K562 (cell line): ENCODE data around the gene NECTIN4. TPM values are rescaled to one million over a fixed set of nuclear protein-coding genes. Genes with fewer than 3 reads are reported as not detected.

Experiments
- ATF3 ChIP-seq, 2 experiments: fragments of 450-650 bp in 1 of 2; sonication (generic) in 1 of 2; formaldehyde crosslinking in 1 of 2; IDR thresholded peaks in 1 of 2; conservative IDR thresholded peaks in 1 of 2; 2 replicates each; pipeline versions ENCODE4 v1.6.1 to v1.8.1; 2016 to 2023; ENCODE audit warnings: mild to moderate bottlenecking in 2 of 2, moderate library complexity in 2 of 2, inconsistent platforms in 1 of 2, missing genetic modification reagents in 1 of 2
- ATF4 ChIP-seq: fragments of 450-650 bp; formaldehyde crosslinking; IDR thresholded peaks from 2 replicates; pipeline ENCODE4 v1.4.0; 2022; ENCODE audit warnings: mild to moderate bottlenecking, moderate library complexity
- CEBPG ChIP-seq, 3 experiments: fragments of 200-800 bp in 1 of 3; sonication (Bioruptor generic) in 1 of 3; sonication (generic) in 1 of 3; formaldehyde crosslinking in 1 of 3; IDR thresholded peaks in 2 of 3; conservative IDR thresholded peaks in 1 of 3; 2 replicates each; pipeline versions ENCODE4 v1.6.1 to v1.8.0; 2016 to 2022; ENCODE audit warnings: missing compliant biosample characterization in 2 of 3, missing genetic modification characterization in 2 of 3, mild to moderate bottlenecking in 1 of 3, missing genetic modification reagents in 1 of 3
- CXXC5 ChIP-seq: fragments of 250-450 bp; sonication (Bioruptor Pico); IDR thresholded peaks from 2 replicates; pipeline ENCODE4 v1.8.0; 2022; ENCODE audit warnings: inconsistent platforms, mild to moderate bottlenecking, moderate library complexity
- NONO ChIP-seq, 2 experiments: fragments of 200-400 bp in 1 of 2; fragments of 450-650 bp in 1 of 2; formaldehyde crosslinking in 1 of 2; IDR thresholded peaks; 2 replicates each; pipeline ENCODE4 v1.6.1; 2017; ENCODE audit warnings: low read depth in 2 of 2, mild to moderate bottlenecking in 2 of 2, moderate library complexity in 2 of 2, low read length in 1 of 2
- POLR2AphosphoS2 ChIP-seq: IDR thresholded peaks from 2 replicates; pipeline ENCODE4 v1.6.1; 2012; ENCODE audit warnings: low read length, improper control_type of control experiment
- RFX1 ChIP-seq: fragments of 450-650 bp; IDR thresholded peaks from 2 replicates; pipeline ENCODE4 v1.6.1; 2016; ENCODE audit warnings: mild to moderate bottlenecking, moderate library complexity
- TCFL5 ChIP-seq: fragments of 250-450 bp; sonication (Bioruptor Pico); conservative IDR thresholded peaks from 2 replicates; pipeline ENCODE4 v1.6.1; 2021; ENCODE audit warnings: mild to moderate bottlenecking, moderate library complexity, matching md5 sums
- TRIM28 ChIP-seq: fragments of 450-650 bp; IDR thresholded peaks from 2 replicates; pipeline ENCODE4 v1.6.1; 2017
- ZNF445 ChIP-seq: fragments of 250-450 bp; sonication (Bioruptor Pico); IDR thresholded peaks from 2 replicates; pipeline ENCODE4 v1.4.0; 2020; ENCODE audit warnings: low read depth, mild to moderate bottlenecking, moderate library complexity
- polyA plus RNA-seq, 8 experiments: library from polyadenylated mRNA; depleted of rRNA in 4 of 8; stranded (reverse) in 5 of 8; unstranded in 3 of 8; fragments of >200 nt; fragmentation: Nextera tagmentation in 2 of 8; fragmentation: Illumina TruSeq in 1 of 8; extraction: Ambion mirVana in 2 of 8; extraction: Trizol in 1 of 8; gene quantifications; 2 replicates each; pipeline versions ENCODE4 v1.2.1 to v1.2.3, GENCODE V29; 2011 to 2014; ENCODE audit warnings: inconsistent platforms in 1 of 8, missing spikeins in 1 of 8
- total RNA-seq, 7 experiments: library from RNA; depleted of rRNA in 6 of 7; stranded (reverse); fragments of >200 nt in 6 of 7; fragmentation: Illumina TruSeq in 2 of 7; extraction: Trizol in 2 of 7; gene quantifications; 2 replicates each; pipeline versions ENCODE4 v1.2.1 to v1.2.3, GENCODE V29; 2011 to 2021; ENCODE audit warnings: low replicate concordance in 1 of 7
- TF ChIP-seq, protein P1 (sequence below), 2 experiments: fragments of 450-650 bp in 1 of 2; sonication (generic) in 1 of 2; formaldehyde crosslinking; conservative IDR thresholded peaks; 2 replicates each; pipeline versions ENCODE4 v1.4.0 to v1.8.1; 2020 to 2022; ENCODE audit warnings: mild to moderate bottlenecking in 1 of 2, missing genetic modification reagents in 1 of 2
- TF ChIP-seq, protein P2 (sequence below), 2 experiments: fragments of 450-650 bp; IDR thresholded peaks; 2 replicates each; pipeline ENCODE4 v1.6.1; 2016; ENCODE audit warnings: mild to moderate bottlenecking in 2 of 2, borderline replicate concordance in 1 of 2, low read depth in 1 of 2, moderate library complexity in 1 of 2
- TF ChIP-seq, protein P3 (sequence below): sonication (generic); formaldehyde crosslinking; IDR thresholded peaks from 2 replicates; pipeline ENCODE4 v1.8.1; 2023; ENCODE audit warnings: mild to moderate bottlenecking, missing genetic modification reagents, moderate library complexity

NECTIN4 gene
- total and polyA plus RNA-seq, 9 of the 15 experiments (the other 6 are each of a cell fraction or from before 2014, with no cell fraction given): 0.01 to 0.09 TPM; not detected in 7

DNA sequence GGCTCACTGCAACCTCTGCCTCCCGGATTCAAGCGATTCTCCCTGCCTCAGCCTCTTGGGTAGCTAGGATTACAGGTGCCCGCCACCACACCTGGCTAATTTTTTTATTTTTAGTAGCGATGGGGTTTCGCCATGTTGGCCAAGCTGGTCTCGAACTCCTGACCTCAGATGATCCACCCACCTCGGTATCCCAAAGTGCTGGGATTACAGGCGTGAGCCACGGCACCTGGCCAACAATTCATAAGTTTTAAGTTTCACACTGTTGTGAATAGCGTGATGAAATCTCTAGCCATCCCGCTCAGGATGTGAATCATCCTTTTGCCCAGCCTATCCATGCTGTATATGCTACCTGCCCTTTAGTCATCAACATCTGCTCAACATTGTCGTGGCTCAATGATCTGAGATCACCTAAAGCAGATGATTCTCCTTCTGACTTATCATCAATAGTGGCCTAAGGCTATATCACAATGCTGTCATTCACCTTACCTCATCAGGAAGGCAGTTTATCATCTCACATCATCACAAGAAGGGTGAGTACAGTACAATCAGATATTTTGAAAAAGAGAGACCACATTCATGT lies 25.9 kb upstream of the NECTIN4 start (continued):
- TF ChIP-seq CXXC5 (CRISPR knock-in tag): peak; percentile 57
- peak; percentile 47; the same call in 1 of the 2 replicates for TF ChIP-seq POLR2AphosphoS2
- TF ChIP-seq NONO (IDR thresholded peaks at IDR 0.05; ENCODE audit: low read depth in 2 of 2, low read length in 1 of 2): no peak
- TF ChIP-seq, protein P1, sequence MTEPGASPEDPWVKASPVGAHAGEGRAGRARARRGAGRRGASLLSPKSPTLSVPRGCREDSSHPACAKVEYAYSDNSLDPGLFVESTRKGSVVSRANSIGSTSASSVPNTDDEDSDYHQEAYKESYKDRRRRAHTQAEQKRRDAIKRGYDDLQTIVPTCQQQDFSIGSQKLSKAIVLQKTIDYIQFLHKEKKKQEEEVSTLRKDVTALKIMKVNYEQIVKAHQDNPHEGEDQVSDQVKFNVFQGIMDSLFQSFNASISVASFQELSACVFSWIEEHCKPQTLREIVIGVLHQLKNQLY (CRISPR knock-in tag; conservative IDR thresholded peaks at IDR 0.05): no peak
- TF ChIP-seq TCFL5 (CRISPR knock-in tag): no peak
- TF ChIP-seq ATF4 (CRISPR knock-in tag): peak; percentile 63; the same call in 1 of the 2 replicates
- TF ChIP-seq ATF3 (IDR thresholded peaks at IDR 0.05): peak; percentile 98
- no peak for TF ChIP-seq ATF3 (CRISPR knock-in tag; conservative IDR thresholded peaks at IDR 0.05)
- TF ChIP-seq ZNF445: no peak
- TF ChIP-seq, protein P2, sequence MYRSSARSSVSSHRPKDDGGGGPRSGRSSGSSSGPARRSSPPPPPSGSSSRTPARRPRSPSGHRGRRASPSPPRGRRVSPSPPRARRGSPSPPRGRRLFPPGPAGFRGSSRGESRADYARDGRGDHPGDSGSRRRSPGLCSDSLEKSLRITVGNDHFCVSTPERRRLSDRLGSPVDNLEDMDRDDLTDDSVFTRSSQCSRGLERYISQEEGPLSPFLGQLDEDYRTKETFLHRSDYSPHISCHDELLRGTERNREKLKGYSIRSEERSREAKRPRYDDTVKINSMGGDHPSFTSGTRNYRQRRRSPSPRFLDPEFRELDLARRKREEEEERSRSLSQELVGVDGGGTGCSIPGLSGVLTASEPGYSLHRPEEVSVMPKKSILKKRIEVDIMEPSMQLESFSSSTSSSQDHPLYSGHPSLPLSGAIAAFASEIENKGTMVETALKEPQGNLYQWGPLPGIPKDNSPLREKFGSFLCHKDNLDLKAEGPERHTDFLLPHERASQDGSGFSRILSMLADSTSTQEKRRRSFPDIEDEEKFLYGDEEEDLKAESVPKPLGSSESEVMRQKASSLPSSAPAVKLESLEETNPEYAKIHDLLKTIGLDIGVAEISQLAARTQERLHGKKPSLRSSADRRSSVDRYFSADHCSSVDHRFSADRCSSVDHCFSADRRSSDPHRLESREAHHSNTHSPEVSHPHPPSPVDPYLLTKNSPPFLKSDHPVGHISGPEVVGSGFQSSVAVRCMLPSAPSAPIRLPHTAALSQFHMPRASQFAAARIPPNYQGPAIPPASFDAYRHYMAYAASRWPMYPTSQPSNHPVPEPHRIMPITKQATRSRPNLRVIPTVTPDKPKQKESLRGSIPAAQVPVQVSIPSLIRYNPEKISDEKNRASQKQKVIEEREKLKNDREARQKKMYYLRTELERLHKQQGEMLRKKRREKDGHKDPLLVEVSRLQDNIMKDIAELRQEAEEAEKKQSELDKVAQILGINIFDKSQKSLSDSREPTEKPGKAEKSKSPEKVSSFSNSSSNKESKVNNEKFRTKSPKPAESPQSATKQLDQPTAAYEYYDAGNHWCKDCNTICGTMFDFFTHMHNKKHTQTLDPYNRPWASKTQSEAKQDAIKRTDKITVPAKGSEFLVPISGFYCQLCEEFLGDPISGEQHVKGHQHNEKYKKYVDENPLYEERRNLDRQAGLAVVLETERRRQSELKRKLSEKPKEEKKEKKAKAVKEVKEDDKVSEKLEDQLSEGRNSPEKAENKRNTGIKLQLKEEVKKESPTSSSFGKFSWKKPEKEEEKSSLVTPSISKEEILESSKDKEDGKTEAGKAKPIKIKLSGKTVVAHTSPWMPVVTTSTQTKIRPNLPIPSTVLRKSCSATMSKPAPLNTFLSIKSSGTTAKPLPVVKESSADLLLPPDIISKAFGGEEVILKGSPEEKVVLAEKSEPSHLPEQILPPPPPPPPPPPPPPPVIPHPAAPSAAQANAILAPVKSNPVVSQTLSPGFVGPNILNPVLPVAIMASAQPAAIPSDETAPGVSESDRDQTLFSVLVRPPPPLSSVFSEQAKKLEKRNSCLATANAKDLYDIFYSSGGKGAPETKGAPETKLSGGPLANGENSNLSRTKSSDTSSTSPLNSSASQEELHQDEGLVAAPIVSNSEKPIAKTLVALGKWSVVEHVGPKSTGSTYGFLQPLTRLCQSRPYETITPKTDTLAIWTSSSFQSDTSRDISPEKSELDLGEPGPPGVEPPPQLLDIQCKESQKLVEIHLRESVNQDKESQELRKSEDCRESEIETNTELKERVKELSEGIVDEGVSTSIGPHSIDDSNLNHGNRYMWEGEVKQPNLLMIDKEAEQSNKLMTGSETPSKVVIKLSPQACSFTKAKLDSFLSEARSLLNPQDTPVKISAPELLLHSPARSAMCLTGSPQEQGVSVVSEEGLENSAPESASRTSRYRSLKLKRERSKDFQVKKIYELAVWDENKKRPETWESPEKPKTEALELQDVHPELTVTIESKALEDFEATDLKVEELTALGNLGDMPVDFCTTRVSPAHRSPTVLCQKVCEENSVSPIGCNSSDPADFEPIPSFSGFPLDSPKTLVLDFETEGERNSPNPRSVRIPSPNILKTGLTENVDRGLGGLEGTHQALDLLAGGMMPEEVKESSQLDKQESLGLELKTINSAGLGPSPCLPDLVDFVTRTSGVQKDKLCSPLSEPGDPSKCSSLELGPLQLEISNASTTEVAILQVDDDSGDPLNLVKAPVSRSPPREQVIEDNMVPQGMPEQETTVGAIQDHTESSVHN (IDR thresholded peaks at IDR 0.05; ENCODE audit: borderline replicate concordance in 1 of 2, low read depth in 1 of 2): peak in 1 of 2 experiments; percentile 83; a peak in 2 of 4 replicates
- no peak for TF ChIP-seq TRIM28
- TF ChIP-seq, protein P3, sequence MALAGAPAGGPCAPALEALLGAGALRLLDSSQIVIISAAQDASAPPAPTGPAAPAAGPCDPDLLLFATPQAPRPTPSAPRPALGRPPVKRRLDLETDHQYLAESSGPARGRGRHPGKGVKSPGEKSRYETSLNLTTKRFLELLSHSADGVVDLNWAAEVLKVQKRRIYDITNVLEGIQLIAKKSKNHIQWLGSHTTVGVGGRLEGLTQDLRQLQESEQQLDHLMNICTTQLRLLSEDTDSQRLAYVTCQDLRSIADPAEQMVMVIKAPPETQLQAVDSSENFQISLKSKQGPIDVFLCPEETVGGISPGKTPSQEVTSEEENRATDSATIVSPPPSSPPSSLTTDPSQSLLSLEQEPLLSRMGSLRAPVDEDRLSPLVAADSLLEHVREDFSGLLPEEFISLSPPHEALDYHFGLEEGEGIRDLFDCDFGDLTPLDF: no peak
- no peak for TF ChIP-seq RFX1
- TF ChIP-seq CEBPG (CRISPR knock-in tag; IDR thresholded peaks at IDR 0.05): peak; percentile 94
- peak; percentile 58 to 97; a peak in 3 of 4 replicates for TF ChIP-seq CEBPG (tag; conservative IDR thresholded peaks at IDR 0.05 in 1 of 2, IDR thresholded peaks at IDR 0.05 in 1 of 2)
